ENCODE results near the gene ZNF792.

Gene ZNF792

GRCh38 chr19:35005256-35005977, 41.4 kb upstream of the ZNF792 start:
- DNase-seq (ENCODE audit: low read depth) = no peak
- H3K4me3 ChIP-seq (ENCODE audit: low read depth, low read length) = no peak overlapping the region
- TF ChIP-seq CTCF (IDR thresholded peaks at IDR 0.05; ENCODE audit: low read depth, low read length) = no peak
- no peak for TF ChIP-seq POLR2A (IDR thresholded peaks at IDR 0.05; ENCODE audit: extremely low read depth, insufficient read length)
- TF ChIP-seq MAX (IDR thresholded peaks at IDR 0.05; ENCODE audit: low read depth, low read length) = no peak
- no peak for TF ChIP-seq MYC (IDR thresholded peaks at IDR 0.05; ENCODE audit: low read depth, low read length)

GRCh38 chr19:35004517-35005255, 40.7 kb upstream of the ZNF792 start:
- TF ChIP-seq MAX (IDR thresholded peaks at IDR 0.05; ENCODE audit: low read depth, low read length) = no peak
- no peak for TF ChIP-seq MYC (IDR thresholded peaks at IDR 0.05; ENCODE audit: low read depth, low read length)
- no peak for TF ChIP-seq CTCF (IDR thresholded peaks at IDR 0.05; ENCODE audit: low read depth, low read length)
- no peak for TF ChIP-seq POLR2A (IDR thresholded peaks at IDR 0.05; ENCODE audit: extremely low read depth, insufficient read length)
- no peak for DNase-seq (ENCODE audit: low read depth)
- H3K4me3 ChIP-seq (ENCODE audit: low read depth, low read length) = no peak overlapping the region

- DNase-seq (ENCODE audit: low read depth) = no peak
- H3K4me3 ChIP-seq (ENCODE audit: low read depth, low read length) = peak overlapping the region; percentile 13
- TF ChIP-seq POLR2A (IDR thresholded peaks at IDR 0.05; ENCODE audit: extremely low read depth, insufficient read length) (no peak), CTCF (IDR thresholded peaks at IDR 0.05; ENCODE audit: low read depth, low read length) (no peak)
These were observed 38.1 kb upstream of the ZNF792 start for GRCh38 chr19:35002037-35002535.

GRCh38 chr19:35000647-35001501, 36.8 kb upstream of the ZNF792 start:
- DNase-seq (ENCODE audit: low read depth) = peak; percentile 70
- H3K4me3 ChIP-seq (ENCODE audit: low read depth, low read length) = peak overlapping the region; percentile 83
- no peak for TF ChIP-seq POLR2A (IDR thresholded peaks at IDR 0.05; ENCODE audit: extremely low read depth, insufficient read length)
- peak; percentile 96 for TF ChIP-seq MYC (IDR thresholded peaks at IDR 0.05; ENCODE audit: low read depth, low read length)
- no peak for TF ChIP-seq CTCF (IDR thresholded peaks at IDR 0.05; ENCODE audit: low read depth, low read length)
- peak; percentile 91 for TF ChIP-seq MAX (IDR thresholded peaks at IDR 0.05; ENCODE audit: low read depth, low read length)

GRCh38 chr19:35000338-35000646, 36.3 kb upstream of the ZNF792 start:
- H3K4me3 ChIP-seq (ENCODE audit: low read depth, low read length) = no peak overlapping the region
- TF ChIP-seq MAX (IDR thresholded peaks at IDR 0.05; ENCODE audit: low read depth, low read length) (no peak), POLR2A (IDR thresholded peaks at IDR 0.05; ENCODE audit: extremely low read depth, insufficient read length) (peak; percentile 46), MYC (IDR thresholded peaks at IDR 0.05; ENCODE audit: low read depth, low read length) (no peak), CTCF (IDR thresholded peaks at IDR 0.05; ENCODE audit: low read depth, low read length) (no peak)
- DNase-seq (ENCODE audit: low read depth) = no peak
